Esophagus muscularis mucosa (tissue), 4 donors: ENCODE results near the gene IRX3. TPM values are rescaled to one million over a fixed set of nuclear protein-coding genes. Genes with fewer than 3 reads are reported as not detected.

Experiments used
- DNase-seq: peaks from one replicate; pipeline ENCODE4 v3.0.0-alpha.2; 2017; ENCODE audit errors: extremely low spot score
- H3K27ac ChIP-seq, 4 donors: fragments of 200-600 bp; sonication (generic); replicated peaks in 1 of 4; 1 replicate in 3 of 4; 2 replicates in 1 of 4; pipeline ENCODE4 v1.5.1; 2016 to 2019; ENCODE audit warnings: mild to moderate bottlenecking in 1 of 4
- H3K27me3 ChIP-seq, 4 donors: fragments of 200-600 bp; sonication (generic); one replicate each; pipeline versions ENCODE4 v1.5.1 to v1.6.0; 2016 to 2019
- H3K36me3 ChIP-seq, 4 donors: fragments of 200-600 bp; sonication (generic); one replicate each; pipeline ENCODE4 v1.5.1; 2016 to 2019
- H3K4me1 ChIP-seq, 4 donors: fragments of 200-600 bp; sonication (generic); one replicate each; pipeline ENCODE4 v1.5.1; 2016 to 2019
- H3K4me3 ChIP-seq, 4 donors: fragments of 200-600 bp; sonication (generic); 1 replicate in 2 of 4; 2 replicates in 2 of 4; pipeline ENCODE4 v1.5.1; 2016 to 2019; ENCODE audit warnings: mild to moderate bottlenecking in 4 of 4, moderate library complexity in 1 of 4
- H3K9me3 ChIP-seq, 4 donors: fragments of 200-600 bp; sonication (generic); 1 replicate in 3 of 4; 2 replicates in 1 of 4; pipeline ENCODE4 v1.5.1; 2016 to 2019
- EP300 ChIP-seq: sonication (generic); formaldehyde crosslinking; IDR thresholded peaks from one replicate; pipeline ENCODE4 v1.6.1; 2017; ENCODE audit warnings: antibody characterized with exemption
- POLR2A ChIP-seq: fragments of 450-650 bp; IDR thresholded peaks from one replicate; pipeline ENCODE4 v1.6.1; 2017; ENCODE audit warnings: antibody characterized with exemption, moderate library complexity, mild to moderate bottlenecking, low read depth
- POLR2AphosphoS5 ChIP-seq, 2 donors: sonication (generic); formaldehyde crosslinking; IDR thresholded peaks; one replicate each; pipeline ENCODE4 v1.6.1; 2017; ENCODE audit warnings: antibody characterized with exemption in 2 of 2
- WGBS: methylation state at CpG from one replicate; pipeline ENCODE4 v1.1.5; 2018; 5-methylcytosine and 5-hydroxymethylcytosine counted together
- intact Hi-C: fragments of 100-400 bp; cut with DNase I; formaldehyde crosslinking; loops from one replicate; pipeline ENCODE4 v1.15.1; 2023
- total RNA-seq, 4 donors: library from RNA; depleted of rRNA; stranded (reverse); fragments of >200 nt; gene quantifications; one replicate each; pipeline versions ENCODE4 v1.1.0 to v1.2.1, GENCODE V29; 2016
- TF ChIP-seq, protein P1 (sequence below), 3 experiments: fragments of 200-600 bp in 2 of 3; fragments of 450-650 bp in 1 of 3; sonication (generic) in 2 of 3; IDR thresholded peaks; one replicate each; pipeline ENCODE4 v1.5.1; 2017 to 2019; ENCODE audit warnings: antibody characterized with exemption in 3 of 3, mild to moderate bottlenecking in 2 of 3, moderate library complexity in 1 of 3

The IRX3 gene
- total RNA-seq, 4 donors from 2014 or later = 0.39 to 1.7 (median 1.1) TPM

DNA sequence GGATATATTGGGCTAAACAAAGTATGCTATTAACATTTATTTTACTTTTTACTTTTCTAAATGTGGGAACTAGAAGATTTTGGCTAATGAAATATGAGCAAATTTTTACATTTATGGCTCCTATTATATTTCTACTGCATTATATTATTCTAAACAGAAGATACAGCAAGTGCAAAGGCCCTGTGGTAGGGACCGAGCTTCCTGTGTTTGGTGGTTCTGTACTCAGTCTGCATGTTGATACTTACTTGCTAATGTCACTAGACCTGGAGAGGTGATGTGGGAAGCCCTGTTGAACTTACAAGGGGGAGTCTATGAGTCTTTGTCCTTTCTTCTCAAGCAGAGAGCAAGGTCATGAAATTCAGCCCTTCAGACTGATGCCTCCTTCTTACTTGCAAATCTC, 10.0 kb upstream of the IRX3 start:
- no peaks in the 10 kb centered on the region for H3K4me1 ChIP-seq
- no peaks in the 10 kb centered on the region for H3K36me3 ChIP-seq
- H3K27me3 ChIP-seq = peaks cover 0 to 49% (median 9%) of the 10 kb centered on the region in 4 donors
- TF ChIP-seq POLR2AphosphoS5 (IDR thresholded peaks at IDR 0.05) (no peak), POLR2A (no peak), EP300 (no peak)
- TF ChIP-seq, protein P1, sequence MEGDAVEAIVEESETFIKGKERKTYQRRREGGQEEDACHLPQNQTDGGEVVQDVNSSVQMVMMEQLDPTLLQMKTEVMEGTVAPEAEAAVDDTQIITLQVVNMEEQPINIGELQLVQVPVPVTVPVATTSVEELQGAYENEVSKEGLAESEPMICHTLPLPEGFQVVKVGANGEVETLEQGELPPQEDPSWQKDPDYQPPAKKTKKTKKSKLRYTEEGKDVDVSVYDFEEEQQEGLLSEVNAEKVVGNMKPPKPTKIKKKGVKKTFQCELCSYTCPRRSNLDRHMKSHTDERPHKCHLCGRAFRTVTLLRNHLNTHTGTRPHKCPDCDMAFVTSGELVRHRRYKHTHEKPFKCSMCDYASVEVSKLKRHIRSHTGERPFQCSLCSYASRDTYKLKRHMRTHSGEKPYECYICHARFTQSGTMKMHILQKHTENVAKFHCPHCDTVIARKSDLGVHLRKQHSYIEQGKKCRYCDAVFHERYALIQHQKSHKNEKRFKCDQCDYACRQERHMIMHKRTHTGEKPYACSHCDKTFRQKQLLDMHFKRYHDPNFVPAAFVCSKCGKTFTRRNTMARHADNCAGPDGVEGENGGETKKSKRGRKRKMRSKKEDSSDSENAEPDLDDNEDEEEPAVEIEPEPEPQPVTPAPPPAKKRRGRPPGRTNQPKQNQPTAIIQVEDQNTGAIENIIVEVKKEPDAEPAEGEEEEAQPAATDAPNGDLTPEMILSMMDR (IDR thresholded peaks at IDR 0.05) = no peak
- intact Hi-C loops = no loop called here
- no peak overlapping the region for H3K4me3 ChIP-seq
- WGBS = 83% methylated on average over 1 of the region's 1 CpG
- no peak for DNase-seq
- H3K27ac ChIP-seq = no peak overlapping the region
- peaks cover 0 to 16% (median 0%) of the 10 kb centered on the region in 4 donors for H3K9me3 ChIP-seq

DNA sequence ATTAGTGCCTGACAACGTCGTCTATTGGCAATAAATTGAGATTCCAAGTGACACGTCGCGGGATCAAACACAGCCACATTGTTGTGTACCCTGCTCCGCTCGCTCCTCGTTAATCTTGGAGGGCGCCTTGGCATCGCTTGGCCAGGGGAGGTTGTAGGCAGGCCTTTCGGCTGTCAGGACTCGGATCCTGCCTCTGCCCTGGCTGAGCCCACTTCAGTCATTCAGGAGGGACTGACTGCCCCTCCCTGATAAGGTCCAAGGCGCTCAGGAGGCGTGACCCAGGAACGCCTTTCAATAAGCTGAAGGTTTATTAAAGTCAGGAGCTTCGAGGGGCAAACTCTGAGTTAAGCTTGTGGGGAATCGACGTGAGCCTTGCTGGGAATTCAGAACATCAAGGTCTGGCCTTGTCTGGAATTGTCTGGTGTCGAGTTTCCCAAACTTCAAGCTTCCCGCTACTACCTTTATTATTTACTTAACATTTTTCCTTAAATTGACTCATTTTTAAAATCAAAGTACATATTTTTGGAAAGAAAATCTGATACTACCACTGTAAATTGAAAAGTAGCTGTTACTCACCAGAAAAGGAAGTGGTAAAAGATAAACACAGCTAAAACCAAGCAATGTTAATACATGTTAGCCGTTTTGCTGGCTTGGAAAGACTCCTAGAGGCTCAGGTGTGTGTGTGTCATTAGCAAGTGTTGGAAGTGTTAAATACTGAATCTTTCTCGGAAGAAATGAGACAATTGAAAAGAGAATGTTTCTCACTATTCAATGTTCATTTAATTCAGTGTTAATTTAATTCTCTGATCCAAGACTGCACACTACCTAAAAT, 5.3 kb upstream of the IRX3 start:
- intact Hi-C loops = no loop called here
- H3K4me1 ChIP-seq = peaks cover 14 to 38% (median 32%) of the 10 kb centered on the region in 4 donors
- TF ChIP-seq POLR2A (no peak), POLR2AphosphoS5 (IDR thresholded peaks at IDR 0.05) (no peak), EP300 (no peak)
- TF ChIP-seq, protein P1 (IDR thresholded peaks at IDR 0.05) = no peak
- H3K27me3 ChIP-seq = peaks cover 6 to 80% (median 52%) of the 10 kb centered on the region in 4 donors
- no peak for DNase-seq
- no peaks in the 10 kb centered on the region for H3K36me3 ChIP-seq
- H3K27ac ChIP-seq = no peak overlapping the region
- 53% methylated on average over 17 of the region's 22 CpGs for WGBS
- H3K9me3 ChIP-seq = peaks cover 0 to 9% (median 0%) of the 10 kb centered on the region in 4 donors
- H3K4me3 ChIP-seq = no peak overlapping the region

DNA sequence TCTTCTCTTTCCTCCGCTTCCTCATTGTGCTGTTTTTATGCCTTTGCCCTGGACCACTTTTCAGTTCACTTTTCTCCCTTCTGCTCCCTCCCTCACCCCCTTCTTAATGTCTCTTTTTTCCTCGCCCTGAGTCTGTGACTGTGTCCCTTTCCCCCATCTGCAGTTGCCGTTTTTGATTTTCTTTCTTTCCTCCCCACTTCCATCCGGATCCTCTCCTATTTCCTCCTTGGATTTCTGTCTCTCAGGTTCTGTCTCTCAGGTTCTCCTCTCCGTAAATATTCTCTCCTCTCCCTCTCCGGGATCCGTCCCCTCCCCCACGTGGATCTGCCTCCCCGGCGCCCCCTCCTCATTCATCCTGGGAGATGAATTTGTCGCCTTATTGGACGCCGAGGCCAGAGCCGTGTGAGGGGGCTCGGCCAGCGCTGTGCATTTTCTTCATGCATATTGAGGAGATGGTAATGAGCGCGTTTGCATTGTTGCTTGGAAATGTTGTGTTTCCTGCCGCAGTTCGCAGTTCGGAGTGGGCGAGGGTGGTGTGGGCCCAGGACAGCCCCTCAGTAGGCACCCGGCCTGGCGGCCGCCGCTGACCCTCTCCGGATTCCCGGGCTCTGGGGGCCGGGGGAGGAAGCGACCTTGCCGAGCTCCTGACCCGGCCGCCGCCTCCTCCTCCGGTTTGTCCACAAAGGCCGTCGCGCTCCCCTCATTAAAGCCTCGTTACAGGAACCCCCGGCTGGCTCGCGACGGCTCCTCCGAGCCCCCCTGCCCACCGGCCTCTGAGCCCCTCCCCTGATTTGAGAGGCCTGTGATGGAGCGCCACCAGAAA, 4.5 kb upstream of the IRX3 start:
- Histone ChIP-seq H3K9me3 (peaks cover 0 to under 1% (median 0%) of the 10 kb centered on the region in 4 donors), H3K27me3 (peaks cover 6 to 86% (median 52%) of the 10 kb centered on the region in 4 donors), H3K4me1 (peaks cover 14 to 47% (median 40%) of the 10 kb centered on the region in 4 donors), H3K27ac (no peak overlapping the region), H3K4me3 (no peak overlapping the region), H3K36me3 (no peaks in the 10 kb centered on the region)
- TF ChIP-seq EP300 (no peak), POLR2A (no peak), POLR2AphosphoS5 (IDR thresholded peaks at IDR 0.05) (no peak)
- TF ChIP-seq, protein P1 (IDR thresholded peaks at IDR 0.05) = no peak
- WGBS = 7% methylated on average over 21 of the region's 46 CpGs
- intact Hi-C loops = no loop called here
- DNase-seq = no peak

DNA sequence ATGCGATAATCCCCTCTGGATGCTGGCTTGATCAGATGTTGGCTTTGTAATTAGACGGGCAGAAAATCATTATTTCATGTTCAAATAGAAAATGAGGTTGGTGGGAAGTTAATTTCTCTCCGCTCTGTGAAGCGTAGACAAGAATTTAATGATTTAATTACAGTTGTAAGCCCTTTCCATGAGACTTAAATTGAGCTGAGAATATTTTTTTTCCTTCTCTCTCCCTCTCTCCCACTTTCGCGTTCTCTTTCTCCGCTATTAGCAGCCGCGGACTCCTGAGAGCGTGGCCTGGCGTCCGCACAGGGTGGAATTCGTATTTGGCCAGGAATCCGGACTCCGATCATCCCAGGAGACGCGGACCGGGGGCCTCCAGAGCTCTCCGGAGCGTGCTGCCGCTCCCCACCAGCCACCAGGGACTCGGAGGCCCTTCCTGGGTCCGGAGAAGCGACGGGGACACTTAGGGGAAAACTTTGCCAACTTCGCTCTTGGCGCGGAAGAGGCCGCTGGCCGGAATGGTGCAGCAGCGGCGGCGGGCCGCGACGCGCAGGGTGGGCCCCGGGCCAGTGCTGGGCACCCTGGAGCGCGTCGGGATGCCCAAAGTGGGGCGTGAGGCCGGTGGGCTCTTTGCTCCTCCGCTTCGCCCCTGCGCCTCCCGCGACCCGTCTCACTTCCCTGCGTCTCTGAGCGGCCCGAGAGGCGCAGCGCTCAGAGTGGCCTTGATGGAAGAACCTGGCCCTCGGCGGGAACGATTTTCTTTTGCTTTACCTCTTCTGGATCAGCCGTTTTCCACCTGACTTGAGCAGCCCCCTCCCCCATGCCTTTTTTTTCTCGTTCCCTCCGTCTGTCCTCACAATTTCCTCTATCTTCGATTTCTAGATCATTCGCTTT, 3.6 kb upstream of the IRX3 start:
- no peaks in the 10 kb centered on the region for H3K36me3 ChIP-seq
- H3K27ac ChIP-seq = no peak overlapping the region
- peaks cover 14 to 55% (median 48%) of the 10 kb centered on the region in 4 donors for H3K4me1 ChIP-seq
- H3K9me3 ChIP-seq = no peaks in the 10 kb centered on the region
- WGBS = 6% methylated on average over 41 of the region's 62 CpGs
- no peak for DNase-seq
- peak overlapping the region in 2 of 4 donors; percentile 5 to 7 for H3K4me3 ChIP-seq
- TF ChIP-seq, protein P1 (IDR thresholded peaks at IDR 0.05) = no peak
- TF ChIP-seq POLR2AphosphoS5 (IDR thresholded peaks at IDR 0.05) (no peak), POLR2A (no peak), EP300 (no peak)
- intact Hi-C loops = loop anchor here (10.0 kb wide), 2 partner anchors 515 to 645 kb away; partner anchors contain the start of gene IRX5
- H3K27me3 ChIP-seq = peaks cover 10 to 90% (median 58%) of the 10 kb centered on the region in 4 donors
